Measurements from ENCODE around the gene TTC7B.

The TTC7B gene

GRCh38 chr14:90483571-90483974 lies 332.7 kb downstream of the TTC7B start:
- TF ChIP-seq EZH2 (IDR thresholded peaks at IDR 0.05; ENCODE audit: borderline replicate concordance, low read depth, low read length, severe bottlenecking) (no peak), CTCF (IDR thresholded peaks at IDR 0.05; ENCODE audit: borderline replicate concordance, extremely low read depth, low read length, poor library complexity, severe bottlenecking) (no peak)
- peak; percentile 29 for DNase-seq
- H3K9me3 ChIP-seq (ENCODE audit: insufficient read depth, low read length, severe bottlenecking), result no peaks in the 10 kb centered on the region
- H2AFZ ChIP-seq (ENCODE audit: low read depth, low read length), result no peak overlapping the region
- H3K4me1 ChIP-seq (ENCODE audit: insufficient read depth, low read length), result no peaks in the 10 kb centered on the region
- H3K36me3 ChIP-seq (ENCODE audit: insufficient read depth, low read length), result no peaks in the 10 kb centered on the region
- H3K27me3 ChIP-seq (ENCODE audit: insufficient read depth, low read length, poor library complexity), result no peaks in the 10 kb centered on the region
- H3K79me2 ChIP-seq (ENCODE audit: insufficient read depth, low read length), result no peaks in the 10 kb centered on the region
- peak; percentile 50; the same call in 2 of the 3 replicates for ATAC-seq (ENCODE audit: insufficient read depth, low read depth)
- no peak overlapping the region for H3K4me2 ChIP-seq (ENCODE audit: insufficient read depth, low read length)
- H3K9ac ChIP-seq (ENCODE audit: low read depth, low read length), result no peak overlapping the region
- H3K4me3 ChIP-seq (ENCODE audit: low read depth in 1 of 2, low read length in 2 of 2), result no peak overlapping the region
- H4K20me1 ChIP-seq (ENCODE audit: insufficient read depth, low read length), result no peaks in the 10 kb centered on the region
- H3K27ac ChIP-seq (ENCODE audit: low read length), result no peak overlapping the region

- H4K20me1 ChIP-seq (ENCODE audit: insufficient read depth, low read length), result no peaks in the 10 kb centered on the region
- TF ChIP-seq CTCF (IDR thresholded peaks at IDR 0.05; ENCODE audit: borderline replicate concordance, extremely low read depth, low read length, poor library complexity, severe bottlenecking), result no peak
- TF ChIP-seq EZH2 (IDR thresholded peaks at IDR 0.05; ENCODE audit: borderline replicate concordance, low read depth, low read length, severe bottlenecking), result no peak
- H3K27me3 ChIP-seq (ENCODE audit: insufficient read depth, low read length, poor library complexity), result no peaks in the 10 kb centered on the region
- DNase-seq (no peak), ATAC-seq (ENCODE audit: insufficient read depth, low read depth) (no peak)
- no peak overlapping the region for H3K27ac ChIP-seq (ENCODE audit: low read length)
- no peaks in the 10 kb centered on the region for H3K4me1 ChIP-seq (ENCODE audit: insufficient read depth, low read length)
- H3K36me3 ChIP-seq (ENCODE audit: insufficient read depth, low read length), result no peaks in the 10 kb centered on the region
- no peak overlapping the region for H3K9ac ChIP-seq (ENCODE audit: low read depth, low read length)
- no peak overlapping the region for H3K4me3 ChIP-seq (ENCODE audit: low read depth in 1 of 2, low read length in 2 of 2)
- no peaks in the 10 kb centered on the region for H3K9me3 ChIP-seq (ENCODE audit: insufficient read depth, low read length, severe bottlenecking)
- no peak overlapping the region for H3K4me2 ChIP-seq (ENCODE audit: insufficient read depth, low read length)
- no peak overlapping the region for H2AFZ ChIP-seq (ENCODE audit: low read depth, low read length)
- no peaks in the 10 kb centered on the region for H3K79me2 ChIP-seq (ENCODE audit: insufficient read depth, low read length)
Observed at GRCh38 chr14:90483117-90483516, 333.1 kb downstream of the TTC7B start.

GRCh38 chr14:90475298-90475697 lies 340.9 kb downstream of the TTC7B start:
- no peaks in the 10 kb centered on the region for H3K4me1 ChIP-seq (ENCODE audit: insufficient read depth, low read length)
- no peak overlapping the region for H2AFZ ChIP-seq (ENCODE audit: low read depth, low read length)
- H3K27ac ChIP-seq (ENCODE audit: low read length), result no peak overlapping the region
- no peak overlapping the region for H3K9ac ChIP-seq (ENCODE audit: low read depth, low read length)
- no peak for ATAC-seq (ENCODE audit: insufficient read depth, low read depth)
- H3K9me3 ChIP-seq (ENCODE audit: insufficient read depth, low read length, severe bottlenecking), result peaks cover 36% of the 10 kb centered on the region
- no peak overlapping the region for H3K4me3 ChIP-seq (ENCODE audit: low read depth in 1 of 2, low read length in 2 of 2)
- TF ChIP-seq CTCF (IDR thresholded peaks at IDR 0.05; ENCODE audit: borderline replicate concordance, extremely low read depth, low read length, poor library complexity, severe bottlenecking) (no peak), EZH2 (IDR thresholded peaks at IDR 0.05; ENCODE audit: borderline replicate concordance, low read depth, low read length, severe bottlenecking) (no peak)
- H3K27me3 ChIP-seq (ENCODE audit: insufficient read depth, low read length, poor library complexity), result no peaks in the 10 kb centered on the region
- no peak for DNase-seq
- H3K79me2 ChIP-seq (ENCODE audit: insufficient read depth, low read length), result no peaks in the 10 kb centered on the region
- no peak overlapping the region for H3K4me2 ChIP-seq (ENCODE audit: insufficient read depth, low read length)
- H4K20me1 ChIP-seq (ENCODE audit: insufficient read depth, low read length), result no peaks in the 10 kb centered on the region
- no peaks in the 10 kb centered on the region for H3K36me3 ChIP-seq (ENCODE audit: insufficient read depth, low read length)
